ENCODE data around the gene ALB.

Gene ALB

DNA sequence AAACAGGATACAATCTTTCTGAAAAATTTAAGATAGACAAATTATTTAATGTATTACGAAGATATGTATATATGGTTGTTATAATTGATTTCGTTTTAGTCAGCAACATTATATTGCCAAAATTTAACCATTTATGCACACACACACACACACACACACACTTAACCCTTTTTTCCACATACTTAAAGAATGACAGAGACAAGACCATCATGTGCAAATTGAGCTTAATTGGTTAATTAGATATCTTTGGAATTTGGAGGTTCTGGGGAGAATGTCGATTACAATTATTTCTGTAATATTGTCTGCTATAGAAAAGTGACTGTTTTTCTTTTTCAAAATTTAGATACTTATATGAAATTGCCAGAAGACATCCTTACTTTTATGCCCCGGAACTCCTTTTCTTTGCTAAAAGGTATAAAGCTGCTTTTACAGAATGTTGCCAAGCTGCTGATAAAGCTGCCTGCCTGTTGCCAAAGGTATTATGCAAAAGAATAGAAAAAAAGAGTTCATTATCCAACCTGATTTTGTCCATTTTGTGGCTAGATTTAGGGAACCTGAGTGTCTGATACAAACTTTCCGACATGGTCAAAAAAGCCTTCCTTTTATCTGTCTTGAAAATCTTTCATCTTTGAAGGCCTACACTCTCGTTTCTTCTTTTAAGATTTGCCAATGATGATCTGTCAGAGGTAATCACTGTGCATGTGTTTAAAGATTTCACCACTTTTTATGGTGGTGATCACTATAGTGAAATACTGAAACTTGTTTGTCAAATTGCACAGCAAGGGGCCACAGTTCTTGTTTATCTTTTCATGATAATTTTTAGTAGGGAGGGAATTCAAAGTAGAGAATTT is 5.2 kb downstream of the ALB start:
- no peak for DNase-seq (ENCODE audit: low spot score)

DNA sequence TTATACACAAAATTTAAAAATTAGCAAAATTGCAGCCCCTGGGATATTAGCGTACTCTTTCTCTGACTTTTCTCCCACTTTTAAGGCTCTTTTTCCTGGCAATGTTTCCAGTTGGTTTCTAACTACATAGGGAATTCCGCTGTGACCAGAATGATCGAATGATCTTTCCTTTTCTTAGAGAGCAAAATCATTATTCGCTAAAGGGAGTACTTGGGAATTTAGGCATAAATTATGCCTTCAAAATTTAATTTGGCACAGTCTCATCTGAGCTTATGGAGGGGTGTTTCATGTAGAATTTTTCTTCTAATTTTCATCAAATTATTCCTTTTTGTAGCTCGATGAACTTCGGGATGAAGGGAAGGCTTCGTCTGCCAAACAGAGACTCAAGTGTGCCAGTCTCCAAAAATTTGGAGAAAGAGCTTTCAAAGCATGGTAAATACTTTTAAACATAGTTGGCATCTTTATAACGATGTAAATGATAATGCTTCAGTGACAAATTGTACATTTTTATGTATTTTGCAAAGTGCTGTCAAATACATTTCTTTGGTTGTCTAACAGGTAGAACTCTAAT is 6.0 kb downstream of the ALB start:
- DNase-seq (ENCODE audit: low spot score) = no peak

DNA sequence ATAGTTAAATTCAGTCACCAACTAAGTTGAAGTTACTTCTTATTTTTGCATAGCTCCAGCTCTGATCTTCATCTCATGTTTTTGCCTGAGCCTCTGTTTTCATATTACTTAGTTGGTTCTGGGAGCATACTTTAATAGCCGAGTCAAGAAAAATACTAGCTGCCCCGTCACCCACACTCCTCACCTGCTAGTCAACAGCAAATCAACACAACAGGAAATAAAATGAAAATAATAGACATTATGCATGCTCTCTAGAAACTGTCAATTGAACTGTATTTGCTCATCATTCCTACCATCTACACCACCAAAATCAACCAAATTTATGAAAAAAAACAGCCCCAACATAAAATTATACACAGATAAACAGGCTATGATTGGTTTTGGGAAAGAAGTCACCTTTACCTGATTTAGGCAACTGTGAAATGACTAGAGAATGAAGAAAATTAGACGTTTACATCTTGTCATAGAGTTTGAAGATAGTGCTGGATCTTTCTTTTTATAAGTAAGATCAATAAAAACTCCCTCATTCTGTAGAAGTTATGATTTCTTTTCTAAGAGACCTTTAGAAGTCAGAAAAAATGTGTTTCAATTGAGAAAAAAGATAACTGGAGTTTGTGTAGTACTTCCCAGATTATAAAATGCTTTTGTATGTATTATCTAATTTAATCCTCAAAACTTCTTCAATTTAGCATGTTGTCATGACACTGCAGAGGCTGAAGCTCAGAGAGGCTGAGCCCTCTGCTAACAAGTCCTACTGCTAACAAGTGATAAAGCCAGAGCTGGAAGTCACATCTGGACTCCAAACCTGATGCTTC is 7.0 kb downstream of the ALB start:
- no peak for DNase-seq (ENCODE audit: low spot score)

DNA sequence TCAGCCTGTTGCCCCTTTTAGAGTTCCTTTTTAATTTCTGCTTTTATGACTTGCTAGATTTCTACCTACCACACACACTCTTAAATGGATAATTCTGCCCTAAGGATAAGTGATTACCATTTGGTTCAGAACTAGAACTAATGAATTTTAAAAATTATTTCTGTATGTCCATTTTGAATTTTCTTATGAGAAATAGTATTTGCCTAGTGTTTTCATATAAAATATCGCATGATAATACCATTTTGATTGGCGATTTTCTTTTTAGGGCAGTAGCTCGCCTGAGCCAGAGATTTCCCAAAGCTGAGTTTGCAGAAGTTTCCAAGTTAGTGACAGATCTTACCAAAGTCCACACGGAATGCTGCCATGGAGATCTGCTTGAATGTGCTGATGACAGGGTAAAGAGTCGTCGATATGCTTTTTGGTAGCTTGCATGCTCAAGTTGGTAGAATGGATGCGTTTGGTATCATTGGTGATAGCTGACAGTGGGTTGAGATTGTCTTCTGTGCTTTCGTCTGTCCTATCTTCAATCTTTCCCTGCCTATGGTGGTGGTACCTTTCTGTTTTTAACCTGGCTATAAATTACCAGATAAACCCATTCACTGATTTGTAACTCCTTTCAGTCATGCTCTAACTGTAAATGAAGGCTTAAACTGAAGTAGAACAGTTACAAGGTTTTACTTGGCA is 7.8 kb downstream of the ALB start:
- DNase-seq (ENCODE audit: low spot score) = no peak

DNA sequence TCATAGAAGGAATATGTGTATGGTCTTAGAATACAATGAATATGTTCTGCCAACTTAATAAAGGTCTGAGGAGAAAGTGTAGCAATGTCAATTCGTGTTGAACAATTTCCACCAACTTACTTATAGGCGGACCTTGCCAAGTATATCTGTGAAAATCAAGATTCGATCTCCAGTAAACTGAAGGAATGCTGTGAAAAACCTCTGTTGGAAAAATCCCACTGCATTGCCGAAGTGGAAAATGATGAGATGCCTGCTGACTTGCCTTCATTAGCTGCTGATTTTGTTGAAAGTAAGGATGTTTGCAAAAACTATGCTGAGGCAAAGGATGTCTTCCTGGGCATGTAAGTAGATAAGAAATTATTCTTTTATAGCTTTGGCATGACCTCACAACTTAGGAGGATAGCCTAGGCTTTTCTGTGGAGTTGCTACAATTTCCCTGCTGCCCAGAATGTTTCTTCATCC is 9.2 kb downstream of the ALB start:
- DNase-seq (ENCODE audit: low spot score) = no peak

DNA sequence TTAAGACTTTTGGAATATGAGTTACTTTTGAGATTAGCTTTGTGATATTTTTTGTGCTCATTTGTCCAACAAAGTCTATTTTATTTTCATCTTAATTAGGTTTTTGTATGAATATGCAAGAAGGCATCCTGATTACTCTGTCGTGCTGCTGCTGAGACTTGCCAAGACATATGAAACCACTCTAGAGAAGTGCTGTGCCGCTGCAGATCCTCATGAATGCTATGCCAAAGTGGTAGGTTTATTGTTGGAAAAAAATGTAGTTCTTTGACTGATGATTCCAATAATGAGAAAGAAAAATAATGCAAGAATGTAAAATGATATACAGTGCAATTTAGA is 10.8 kb downstream of the ALB start:
- DNase-seq (ENCODE audit: low spot score) = no peak

DNA sequence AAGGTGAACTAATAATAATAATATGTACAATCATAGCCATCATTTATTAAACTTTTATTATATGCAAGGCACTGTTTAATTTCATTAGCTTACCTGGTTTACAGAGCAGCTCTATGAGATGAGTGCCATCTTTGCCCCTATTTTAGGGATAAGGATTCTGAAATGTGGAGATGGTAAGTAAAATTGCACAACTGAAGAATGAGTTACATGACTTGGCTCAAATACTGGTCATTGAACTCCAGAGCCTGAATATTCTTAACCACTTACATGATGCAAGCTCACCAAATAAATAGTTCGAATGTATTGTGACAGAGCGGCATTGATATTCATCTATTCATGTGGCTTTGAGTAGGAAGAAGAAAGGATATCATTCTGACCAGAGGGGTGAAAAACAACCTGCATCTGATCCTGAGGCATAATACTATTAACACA is 11.7 kb downstream of the ALB start:
- no peak for DNase-seq (ENCODE audit: low spot score)

DNA sequence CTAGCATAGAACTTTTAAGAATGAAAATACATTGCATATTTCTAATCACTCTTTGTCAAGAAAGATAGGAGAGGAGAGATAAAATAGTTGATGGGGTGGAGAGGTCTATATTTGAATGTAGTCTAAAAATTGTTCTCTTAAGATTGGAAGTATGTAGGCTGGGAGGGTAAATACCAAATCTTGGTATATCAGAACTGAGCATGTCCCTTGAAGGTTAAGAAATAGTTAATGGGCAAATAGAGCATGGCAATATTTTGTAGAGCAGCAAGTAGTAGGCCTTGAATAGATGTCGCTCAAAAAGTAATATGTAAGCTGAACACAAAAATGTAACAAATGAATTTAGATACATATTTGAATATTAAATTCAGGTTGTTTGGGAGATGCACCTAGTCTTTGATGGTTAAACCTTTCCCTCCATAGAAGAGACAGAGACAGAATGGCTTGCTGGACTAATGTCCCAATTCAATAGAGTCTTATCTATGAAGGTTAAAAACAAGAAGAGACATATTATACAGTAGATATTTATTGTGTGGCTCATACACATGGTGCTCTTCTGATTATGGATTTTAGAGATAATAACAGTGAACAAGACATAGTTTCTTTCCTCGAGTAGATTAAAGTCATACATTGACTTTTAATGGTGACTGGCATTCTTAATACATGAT is 12.5 kb downstream of the ALB start:
- DNase-seq (ENCODE audit: low spot score) = no peak

DNA sequence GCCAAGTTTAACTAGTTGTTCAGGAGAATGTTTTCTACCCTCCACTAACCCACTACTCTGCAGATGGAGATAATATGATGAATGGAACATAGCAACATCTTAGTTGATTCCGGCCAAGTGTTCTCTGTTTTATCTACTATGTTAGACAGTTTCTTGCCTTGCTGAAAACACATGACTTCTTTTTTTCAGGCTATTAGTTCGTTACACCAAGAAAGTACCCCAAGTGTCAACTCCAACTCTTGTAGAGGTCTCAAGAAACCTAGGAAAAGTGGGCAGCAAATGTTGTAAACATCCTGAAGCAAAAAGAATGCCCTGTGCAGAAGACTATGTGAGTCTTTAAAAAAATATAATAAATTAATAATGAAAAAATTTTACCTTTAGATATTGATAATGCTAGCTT is 13.3 kb downstream of the ALB start:
- DNase-seq (ENCODE audit: low spot score) = no peak

DNA sequence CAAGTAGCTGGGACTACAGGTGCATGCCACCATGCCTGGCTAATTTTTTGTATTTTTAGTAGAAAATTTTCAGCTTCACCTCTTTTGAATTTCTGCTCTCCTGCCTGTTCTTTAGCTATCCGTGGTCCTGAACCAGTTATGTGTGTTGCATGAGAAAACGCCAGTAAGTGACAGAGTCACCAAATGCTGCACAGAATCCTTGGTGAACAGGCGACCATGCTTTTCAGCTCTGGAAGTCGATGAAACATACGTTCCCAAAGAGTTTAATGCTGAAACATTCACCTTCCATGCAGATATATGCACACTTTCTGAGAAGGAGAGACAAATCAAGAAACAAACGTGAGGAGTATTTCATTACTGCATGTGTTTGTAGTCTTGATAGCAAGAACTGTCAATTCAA is 13.9 kb downstream of the ALB start:
- no peak for DNase-seq (ENCODE audit: low spot score)

DNA sequence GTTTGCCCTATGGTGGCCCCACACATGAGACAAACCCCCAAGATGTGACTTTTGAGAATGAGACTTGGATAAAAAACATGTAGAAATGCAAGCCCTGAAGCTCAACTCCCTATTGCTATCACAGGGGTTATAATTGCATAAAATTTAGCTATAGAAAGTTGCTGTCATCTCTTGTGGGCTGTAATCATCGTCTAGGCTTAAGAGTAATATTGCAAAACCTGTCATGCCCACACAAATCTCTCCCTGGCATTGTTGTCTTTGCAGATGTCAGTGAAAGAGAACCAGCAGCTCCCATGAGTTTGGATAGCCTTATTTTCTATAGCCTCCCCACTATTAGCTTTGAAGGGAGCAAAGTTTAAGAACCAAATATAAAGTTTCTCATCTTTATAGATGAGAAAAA is 14.6 kb downstream of the ALB start:
- no peak for DNase-seq (ENCODE audit: low spot score)

DNA sequence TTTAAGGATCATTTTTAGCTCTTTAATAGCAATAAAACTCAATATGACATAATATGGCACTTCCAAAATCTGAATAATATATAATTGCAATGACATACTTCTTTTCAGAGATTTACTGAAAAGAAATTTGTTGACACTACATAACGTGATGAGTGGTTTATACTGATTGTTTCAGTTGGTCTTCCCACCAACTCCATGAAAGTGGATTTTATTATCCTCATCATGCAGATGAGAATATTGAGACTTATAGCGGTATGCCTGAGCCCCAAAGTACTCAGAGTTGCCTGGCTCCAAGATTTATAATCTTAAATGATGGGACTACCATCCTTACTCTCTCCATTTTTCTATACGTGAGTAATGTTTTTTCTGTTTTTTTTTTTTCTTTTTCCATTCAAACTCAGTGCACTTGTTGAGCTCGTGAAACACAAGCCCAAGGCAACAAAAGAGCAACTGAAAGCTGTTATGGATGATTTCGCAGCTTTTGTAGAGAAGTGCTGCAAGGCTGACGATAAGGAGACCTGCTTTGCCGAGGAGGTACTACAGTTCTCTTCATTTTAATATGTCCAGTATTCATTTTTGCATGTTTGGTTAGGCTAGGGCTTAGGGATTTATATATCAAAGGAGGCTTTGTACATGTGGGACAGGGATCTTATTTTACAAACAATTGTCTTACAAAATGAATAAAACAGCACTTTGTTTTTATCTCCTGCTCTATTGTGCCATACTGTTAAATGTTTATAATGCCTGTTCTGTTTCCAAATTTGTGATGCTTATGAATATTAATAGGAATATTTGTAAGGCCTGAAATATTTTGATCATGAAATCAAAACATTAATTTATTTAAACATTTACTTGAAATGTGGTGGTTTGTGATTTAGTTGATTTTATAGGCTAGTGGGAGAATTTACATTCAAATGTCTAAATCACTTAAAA is 15.3 kb downstream of the ALB start:
- DNase-seq (ENCODE audit: low spot score) = peak; percentile 4

DNA sequence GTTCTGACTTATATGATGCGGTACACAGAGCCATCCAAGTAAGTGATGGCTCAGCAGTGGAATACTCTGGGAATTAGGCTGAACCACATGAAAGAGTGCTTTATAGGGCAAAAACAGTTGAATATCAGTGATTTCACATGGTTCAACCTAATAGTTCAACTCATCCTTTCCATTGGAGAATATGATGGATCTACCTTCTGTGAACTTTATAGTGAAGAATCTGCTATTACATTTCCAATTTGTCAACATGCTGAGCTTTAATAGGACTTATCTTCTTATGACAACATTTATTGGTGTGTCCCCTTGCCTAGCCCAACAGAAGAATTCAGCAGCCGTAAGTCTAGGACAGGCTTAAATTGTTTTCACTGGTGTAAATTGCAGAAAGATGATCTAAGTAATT is 16.5 kb downstream of the ALB start:
- DNase-seq (ENCODE audit: low spot score) = no peak

DNA sequence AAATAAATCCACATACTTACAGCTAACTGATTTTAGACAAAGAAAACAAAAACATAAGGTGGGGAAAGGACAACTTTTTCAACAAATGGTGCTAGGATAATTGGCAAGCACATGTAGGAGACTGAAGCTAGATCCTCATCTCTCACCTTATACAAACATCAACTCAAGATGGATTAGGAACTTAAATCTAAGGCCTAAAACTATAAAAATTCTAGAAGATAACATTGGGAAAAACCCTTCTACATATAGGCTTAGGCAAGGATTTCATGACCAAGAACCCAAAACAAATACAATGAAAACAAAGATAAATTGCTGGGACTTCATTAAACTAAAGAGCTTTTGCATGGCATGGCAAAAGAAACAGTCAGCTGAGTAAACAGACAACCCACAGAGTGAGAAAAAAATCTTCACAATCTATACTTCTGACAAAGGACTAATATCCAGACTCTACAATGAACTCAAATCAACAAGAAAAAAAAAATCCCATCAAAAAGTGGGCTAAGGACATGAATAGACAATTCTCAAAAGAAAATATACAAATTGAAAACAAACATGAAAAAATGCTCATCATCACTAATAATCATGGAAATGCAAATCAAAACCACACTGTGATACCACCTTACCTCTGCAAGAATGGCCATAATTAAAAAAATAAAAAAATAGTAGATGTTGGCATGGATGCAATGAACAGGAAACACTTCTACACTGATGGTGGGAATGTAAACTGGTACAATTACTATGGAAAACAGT is 17.8 kb downstream of the ALB start:
- DNase-seq (ENCODE audit: low spot score) = no peak

DNA sequence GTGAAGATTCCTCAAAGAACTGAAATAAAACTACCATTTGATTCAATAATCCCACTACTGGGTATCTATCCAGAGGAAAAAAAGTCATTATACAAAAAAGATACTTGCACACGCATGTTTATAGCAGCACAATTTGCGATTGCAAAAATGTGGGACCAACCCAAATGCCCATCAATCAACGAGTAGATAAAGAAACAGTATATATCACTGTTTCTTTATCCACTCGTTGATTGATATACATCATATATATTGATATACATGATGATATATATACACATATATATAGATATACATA is 18.3 kb downstream of the ALB start:
- DNase-seq (ENCODE audit: low spot score) = no peak

DNA sequence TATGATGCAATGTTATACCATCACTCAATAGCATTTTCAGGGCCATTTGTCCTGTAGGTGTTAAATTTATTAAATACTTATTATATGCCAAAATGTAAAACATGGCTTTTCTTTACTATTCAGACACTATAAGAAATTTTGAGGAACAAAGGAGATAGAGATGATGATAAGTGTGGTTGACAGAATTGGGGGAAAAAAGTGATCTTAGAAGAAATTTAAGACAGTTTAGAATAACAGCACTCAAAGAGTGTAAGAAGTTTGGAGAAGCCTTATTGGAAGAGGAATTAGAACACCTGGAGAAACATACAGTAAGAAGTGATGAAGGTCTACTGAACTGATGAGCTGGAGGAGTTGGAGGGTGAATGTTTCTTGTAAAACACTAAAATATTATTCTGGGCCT is 19.1 kb downstream of the ALB start:
- DNase-seq (ENCODE audit: low spot score) = no peak

DNA sequence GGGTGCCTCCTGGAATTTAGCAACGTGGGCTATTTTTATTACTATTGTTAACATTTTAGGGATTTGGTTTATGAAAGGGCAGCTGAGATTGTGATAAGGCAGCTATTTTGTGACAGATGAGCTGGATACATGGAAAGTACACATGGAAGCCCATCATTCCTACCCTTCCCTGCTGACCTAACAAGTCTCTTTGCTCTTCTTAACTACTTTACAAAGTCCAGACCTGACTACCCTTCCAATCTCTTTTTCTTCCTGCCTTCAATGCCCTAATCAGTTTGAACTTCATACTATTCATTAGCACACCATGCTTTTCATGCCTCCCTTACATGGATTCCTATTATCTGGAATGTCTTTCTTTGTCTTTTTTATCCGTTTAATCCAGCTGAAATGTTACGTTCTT is 22.6 kb downstream of the ALB start:
- DNase-seq (ENCODE audit: low spot score) = no peak

DNA sequence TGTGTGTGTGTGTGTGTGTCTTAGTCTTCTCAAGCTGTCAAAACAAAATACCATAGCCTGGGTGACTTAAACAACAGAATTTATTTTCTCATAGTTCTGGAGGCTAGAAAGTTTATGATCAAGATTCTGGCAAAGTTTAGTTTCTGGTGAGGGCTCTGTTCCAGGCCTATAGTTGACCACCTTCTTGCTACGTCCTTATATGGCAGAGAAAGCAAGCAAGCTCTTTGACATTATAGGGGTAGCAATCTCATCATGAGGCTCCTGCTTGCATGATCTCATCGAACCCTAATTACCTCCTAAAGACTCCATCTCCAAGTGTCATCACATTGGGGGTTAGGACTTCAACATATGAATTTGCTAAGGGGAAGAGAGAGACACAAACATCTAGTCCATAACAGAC is 25.0 kb downstream of the ALB start:
- DNase-seq (ENCODE audit: low spot score) = no peak

DNA sequence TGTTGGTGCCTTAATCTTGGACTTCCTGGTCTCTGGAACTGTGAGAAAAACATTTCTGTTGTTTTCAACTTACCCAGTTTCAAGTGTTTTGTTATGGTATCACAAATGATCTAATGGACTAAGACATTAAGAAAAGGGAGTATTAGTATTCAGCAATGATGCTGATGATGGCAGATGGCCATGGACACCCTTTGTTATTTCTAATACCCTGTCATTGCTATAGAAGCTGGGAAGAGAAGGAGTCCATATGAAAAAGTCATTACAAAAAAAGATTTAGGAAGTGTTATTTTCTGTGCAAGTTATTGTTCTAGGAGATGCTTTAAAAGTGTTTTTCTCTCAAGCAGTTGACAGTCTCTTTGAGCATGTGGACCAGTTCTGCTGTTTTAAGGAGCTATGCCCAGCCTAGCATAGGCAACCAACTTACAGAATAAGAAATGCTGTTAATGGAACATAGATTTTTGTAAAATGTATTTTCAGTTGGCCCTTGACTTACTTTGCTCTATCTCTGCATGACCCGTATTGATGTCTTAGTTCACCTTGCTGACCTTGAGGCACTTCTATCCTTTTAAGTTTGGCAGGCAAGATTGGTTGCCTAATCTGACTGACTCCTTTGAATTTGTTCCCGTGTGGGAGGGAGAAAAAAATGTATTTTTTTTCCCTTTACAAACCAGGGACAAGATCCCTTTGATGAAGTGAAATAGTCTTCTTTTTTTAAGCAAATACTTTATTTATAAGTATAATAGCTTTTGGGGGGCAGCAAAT is 25.9 kb downstream of the ALB start:
- no peak for DNase-seq (ENCODE audit: low spot score)

DNA sequence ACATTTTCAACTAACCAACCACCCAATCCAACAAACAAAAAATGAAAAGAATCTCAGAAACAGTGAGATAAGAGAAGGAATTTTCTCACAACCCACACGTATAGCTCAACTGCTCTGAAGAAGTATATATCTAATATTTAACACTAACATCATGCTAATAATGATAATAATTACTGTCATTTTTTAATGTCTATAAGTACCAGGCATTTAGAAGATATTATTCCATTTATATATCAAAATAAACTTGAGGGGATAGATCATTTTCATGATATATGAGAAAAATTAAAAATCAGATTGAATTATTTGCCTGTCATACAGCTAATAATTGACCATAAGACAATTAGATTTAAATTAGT is 27.7 kb downstream of the ALB start:
- no peak for DNase-seq (ENCODE audit: low spot score)
